ENCODE data around the gene TYMS. TPM values are rescaled to one million over a fixed set of nuclear protein-coding genes. Genes with fewer than 3 reads are reported as not detected.
"Not testable (repeated sequence)": the region's sequence is repeated elsewhere in the genome, so short reads cannot be mapped to it uniquely, and the experiment has no call there.

Gene TYMS
- total RNA-seq, 1 donor from 2014 or later, result 6.0 TPM

DNA sequence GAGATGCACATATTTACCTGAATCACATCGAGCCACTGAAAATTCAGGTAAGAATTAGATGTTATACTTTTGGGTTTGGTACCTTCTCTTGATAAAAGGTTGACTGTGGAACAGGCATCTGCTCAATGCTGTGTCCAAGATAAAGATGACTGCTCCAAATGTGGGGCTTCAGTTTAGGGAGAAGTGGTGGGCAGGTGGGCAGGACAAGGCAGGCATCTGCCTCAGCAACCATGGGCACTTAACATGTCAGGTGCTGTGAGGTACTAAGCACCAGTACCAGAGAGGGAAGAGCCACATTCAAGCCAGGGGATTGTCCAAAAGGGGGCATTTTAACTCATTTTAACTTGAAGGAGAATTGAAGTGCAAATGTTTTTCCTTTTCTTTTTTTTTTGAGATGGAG lies 14.0 kb downstream of the TYMS start:
- ATAC-seq (no peak), DNase-seq (ENCODE audit: missing footprints) (no peak)
- intact Hi-C loops (cut with DNase I), result no loop called here

DNA sequence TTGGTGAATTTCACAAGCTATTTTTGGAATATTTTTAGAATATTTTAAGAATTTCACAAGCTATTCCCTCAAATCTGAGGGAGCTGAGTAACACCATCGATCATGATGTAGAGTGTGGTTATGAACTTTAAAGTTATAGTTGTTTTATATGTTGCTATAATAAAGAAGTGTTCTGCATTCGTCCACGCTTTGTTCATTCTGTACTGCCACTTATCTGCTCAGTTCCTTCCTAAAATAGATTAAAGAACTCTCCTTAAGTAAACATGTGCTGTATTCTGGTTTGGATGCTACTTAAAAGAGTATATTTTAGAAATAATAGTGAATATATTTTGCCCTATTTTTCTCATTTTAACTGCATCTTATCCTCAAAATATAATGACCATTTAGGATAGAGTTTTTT lies 15.9 kb downstream of the TYMS start:
- DNase-seq (ENCODE audit: missing footprints) (no peak), ATAC-seq (no peak)
- intact Hi-C loops (cut with DNase I), result no loop called here

DNA sequence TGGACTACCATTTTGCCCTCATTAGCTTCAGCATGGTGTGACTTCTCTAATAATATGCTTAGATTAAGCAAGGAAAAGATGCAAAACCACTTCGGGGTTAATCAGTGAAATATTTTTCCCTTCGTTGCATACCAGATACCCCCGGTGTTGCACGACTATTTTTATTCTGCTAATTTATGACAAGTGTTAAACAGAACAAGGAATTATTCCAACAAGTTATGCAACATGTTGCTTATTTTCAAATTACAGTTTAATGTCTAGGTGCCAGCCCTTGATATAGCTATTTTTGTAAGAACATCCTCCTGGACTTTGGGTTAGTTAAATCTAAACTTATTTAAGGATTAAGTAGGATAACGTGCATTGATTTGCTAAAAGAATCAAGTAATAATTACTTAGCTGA lies 16.3 kb downstream of the TYMS start:
- DNase-seq (ENCODE audit: missing footprints) (no peak), ATAC-seq (no peak)
- intact Hi-C loops (cut with DNase I), result no loop called here

DNA sequence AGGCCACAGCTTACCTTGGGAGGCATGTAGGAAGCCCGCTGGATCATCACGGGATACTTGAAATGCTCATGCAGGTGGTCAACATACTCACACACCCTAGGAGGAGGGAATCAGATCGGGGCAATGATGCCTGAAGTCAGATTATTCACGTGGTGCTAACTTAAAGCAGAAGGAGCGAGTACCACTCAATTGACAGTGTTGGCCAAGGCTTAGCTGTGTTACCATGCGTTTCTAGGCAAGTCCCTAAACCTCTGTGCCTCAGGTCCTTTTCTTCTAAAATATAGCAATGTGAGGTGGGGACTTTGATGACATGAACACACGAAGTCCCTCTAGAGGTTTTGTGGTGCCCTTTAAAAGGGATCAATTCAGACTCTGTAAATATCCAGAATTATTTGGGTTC lies 17.9 kb downstream of the TYMS start:
- ATAC-seq, result no peak
- no peak for DNase-seq (ENCODE audit: missing footprints)
- intact Hi-C loops (cut with DNase I), result no loop called here

DNA sequence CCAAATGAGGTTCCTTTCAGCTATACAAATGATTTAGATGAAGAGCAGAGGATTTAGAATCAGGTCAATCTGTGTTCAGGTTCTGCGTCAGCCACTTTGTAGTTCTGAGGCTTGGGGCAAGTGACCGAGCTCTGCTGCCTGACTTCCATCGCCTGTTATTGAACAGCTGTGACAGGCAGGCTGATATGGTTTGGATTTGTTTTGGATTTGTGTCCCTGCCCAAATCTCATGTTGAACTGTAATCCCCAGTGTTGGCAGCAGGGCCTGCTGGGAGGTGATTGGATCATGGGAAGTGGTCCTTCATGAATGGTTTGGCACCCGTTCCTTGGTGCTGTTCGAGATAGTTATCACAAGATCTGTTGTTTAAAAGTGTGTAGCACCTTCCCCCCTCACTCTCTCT lies 18.6 kb downstream of the TYMS start:
- intact Hi-C loops (cut with DNase I), result no loop called here
- ATAC-seq (peak; percentile 61), DNase-seq (ENCODE audit: missing footprints) (no peak)

DNA sequence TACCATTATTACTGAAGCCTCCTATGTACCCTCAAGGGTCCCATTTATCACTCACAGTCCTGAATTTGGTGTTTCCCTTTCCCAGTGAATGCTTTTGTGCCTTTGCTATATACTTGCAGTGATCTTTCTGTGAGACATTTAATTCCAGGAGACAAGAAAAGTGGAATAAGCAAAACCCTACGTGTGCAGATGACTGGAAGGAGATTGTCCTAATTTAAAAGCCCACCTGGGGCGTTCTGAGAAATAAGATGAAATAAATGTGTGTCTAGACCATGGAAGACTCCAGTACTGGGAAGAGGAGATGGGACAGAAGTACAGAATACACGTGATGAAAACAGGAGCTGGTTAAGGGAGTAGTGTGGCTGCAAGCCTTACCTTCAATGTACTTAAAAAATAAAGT lies 19.3 kb downstream of the TYMS start:
- ATAC-seq, result no peak
- intact Hi-C loops (cut with DNase I), result no loop called here

DNA sequence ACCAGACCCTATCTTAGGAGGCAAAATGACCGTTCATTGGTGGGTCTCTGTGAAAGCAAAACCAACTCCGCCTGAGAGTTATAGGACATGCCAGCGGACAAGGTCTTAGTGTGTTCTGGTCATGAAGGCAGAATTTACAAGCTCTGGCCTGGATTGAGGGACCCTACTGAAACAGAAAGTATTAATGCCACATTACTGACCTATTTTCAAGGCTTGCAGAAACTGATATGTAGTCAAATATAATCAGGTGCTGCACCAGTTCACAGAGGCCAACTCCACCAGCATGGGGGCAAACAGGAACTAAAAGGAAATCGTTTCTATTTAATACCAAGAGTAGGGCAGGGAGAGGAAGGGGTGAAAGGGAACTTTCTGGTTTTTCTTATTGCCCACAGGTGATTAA lies 19.7 kb downstream of the TYMS start:
- intact Hi-C loops (cut with DNase I), result no loop called here
- DNase-seq (ENCODE audit: missing footprints), result no peak
- no peak for ATAC-seq

More for the DNA sequence above, 19.3 kb downstream of the TYMS start:
- no peak for DNase-seq (ENCODE audit: missing footprints)

DNA sequence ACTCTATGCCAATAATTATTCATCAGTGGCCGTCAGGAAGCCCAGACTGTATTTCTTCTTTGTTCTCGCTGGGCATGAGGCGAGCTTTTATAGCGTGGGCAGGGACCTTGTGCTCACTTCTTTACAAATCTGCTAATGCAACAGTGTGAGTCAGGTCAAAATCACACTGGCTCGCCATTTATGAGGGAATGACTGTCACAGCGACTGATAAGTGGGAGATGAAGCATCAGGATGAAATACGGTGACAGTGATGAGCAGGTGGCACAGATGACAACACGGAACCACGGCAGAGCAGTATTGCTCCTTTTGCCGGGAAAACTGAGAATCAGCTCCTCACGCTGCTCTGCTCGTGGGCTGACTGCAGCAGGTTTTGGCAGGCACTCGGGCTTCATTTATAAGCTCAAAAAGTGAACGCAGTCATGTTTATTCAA lies 20.5 kb downstream of the TYMS start:
- ATAC-seq (no peak), DNase-seq (ENCODE audit: missing footprints) (no peak)
- intact Hi-C loops (cut with DNase I), result no loop called here

DNA sequence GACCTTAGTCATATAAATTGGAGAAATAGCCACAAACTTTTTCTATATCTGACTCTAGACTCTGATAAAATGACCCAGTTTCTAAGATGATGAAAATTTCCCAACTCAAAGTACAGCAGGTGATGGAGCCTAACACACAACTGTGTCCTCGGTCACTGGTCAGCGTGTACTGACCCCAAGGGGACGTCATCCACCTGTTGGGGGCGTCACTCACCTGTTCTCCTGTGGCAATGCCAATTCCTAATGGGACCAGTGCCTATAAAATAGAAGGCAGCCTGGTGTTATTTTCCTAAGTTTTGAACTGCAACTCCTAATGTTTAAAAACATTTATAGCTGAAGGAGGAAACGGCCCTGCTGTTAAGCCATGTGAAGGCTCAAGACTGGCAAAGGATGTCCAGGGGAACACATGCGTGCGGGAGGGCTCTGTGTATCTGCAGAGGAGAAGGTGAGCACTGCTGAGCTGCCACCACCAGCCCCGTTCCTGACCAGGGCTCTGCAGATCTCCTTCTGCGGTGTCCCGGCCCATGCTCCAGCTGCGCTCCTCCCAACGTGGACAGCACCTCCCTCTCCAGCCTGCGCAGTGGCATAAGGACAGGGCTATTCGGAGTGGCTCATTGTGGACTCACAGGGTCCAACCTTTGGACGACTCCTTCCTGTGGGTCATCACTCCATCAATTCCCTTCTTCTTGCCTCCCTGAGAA lies 21.2 kb downstream of the TYMS start:
- intact Hi-C loops (cut with DNase I), result no loop called here
- ATAC-seq (no peak), DNase-seq (ENCODE audit: missing footprints) (no peak)

DNA sequence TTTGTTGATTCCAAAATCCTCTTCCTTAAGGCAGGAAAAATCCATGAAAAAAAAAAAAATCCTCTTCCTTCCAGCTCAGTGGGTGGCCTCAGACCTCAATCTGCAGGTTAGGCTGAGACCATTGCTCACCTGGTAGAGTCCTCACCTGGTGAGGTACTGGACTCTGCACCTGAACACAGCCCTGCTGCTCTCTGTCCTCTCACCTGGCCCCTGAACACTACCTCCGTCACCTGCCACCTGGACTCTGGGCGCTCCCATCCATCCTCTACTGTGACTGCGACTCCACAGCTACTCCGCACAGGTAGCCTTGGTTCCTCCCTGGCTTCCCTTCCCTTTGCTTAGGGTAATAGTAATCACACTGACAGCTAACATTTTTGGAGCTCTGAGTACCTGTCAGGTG lies 22.1 kb downstream of the TYMS start:
- intact Hi-C loops (cut with DNase I), result no loop called here
- no peak for DNase-seq (ENCODE audit: missing footprints)
- ATAC-seq, result no peak

DNA sequence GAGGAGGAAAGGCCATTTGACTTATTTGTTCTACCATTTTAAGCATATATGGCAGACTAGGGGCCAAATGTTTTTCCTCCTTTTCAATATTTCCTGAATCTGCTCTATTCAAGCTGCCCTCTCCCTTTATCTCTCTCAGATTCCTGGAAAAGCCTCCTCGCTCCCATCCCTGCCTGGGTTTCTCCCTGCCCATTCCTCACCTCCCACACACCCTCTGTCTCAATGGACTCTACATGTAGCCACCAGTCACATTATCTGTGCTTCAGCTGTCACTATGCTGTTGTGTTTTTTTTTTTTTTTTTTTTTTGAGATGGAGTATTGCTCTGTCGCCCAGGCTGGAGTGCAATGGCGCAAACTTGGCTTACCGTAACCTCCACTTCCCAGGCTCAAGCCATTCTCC lies 22.9 kb downstream of the TYMS start:
- intact Hi-C loops (cut with DNase I), result no loop called here
- DNase-seq (ENCODE audit: missing footprints) (no peak), ATAC-seq (no peak)

DNA sequence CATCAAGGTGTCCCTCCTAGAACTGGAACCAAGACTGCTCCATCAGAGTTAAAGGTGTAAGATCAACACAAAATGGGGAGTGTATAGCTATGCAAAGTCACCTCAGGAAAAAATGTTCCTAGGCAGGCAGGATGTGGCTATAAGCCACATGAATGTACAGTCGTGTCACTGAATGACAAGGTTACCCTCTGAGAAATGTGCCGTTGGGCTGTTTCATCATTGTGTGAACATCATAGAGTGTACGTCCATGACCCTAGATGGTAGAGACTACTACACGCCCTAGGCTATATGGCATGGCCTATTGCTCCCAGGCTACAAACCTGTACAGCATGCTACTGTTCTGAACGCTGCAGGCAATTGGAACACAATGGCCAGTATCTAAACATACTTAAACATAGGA lies 24.5 kb downstream of the TYMS start:
- intact Hi-C loops (cut with DNase I), result no loop called here
- no peak for DNase-seq (ENCODE audit: missing footprints)
- ATAC-seq, result no peak

DNA sequence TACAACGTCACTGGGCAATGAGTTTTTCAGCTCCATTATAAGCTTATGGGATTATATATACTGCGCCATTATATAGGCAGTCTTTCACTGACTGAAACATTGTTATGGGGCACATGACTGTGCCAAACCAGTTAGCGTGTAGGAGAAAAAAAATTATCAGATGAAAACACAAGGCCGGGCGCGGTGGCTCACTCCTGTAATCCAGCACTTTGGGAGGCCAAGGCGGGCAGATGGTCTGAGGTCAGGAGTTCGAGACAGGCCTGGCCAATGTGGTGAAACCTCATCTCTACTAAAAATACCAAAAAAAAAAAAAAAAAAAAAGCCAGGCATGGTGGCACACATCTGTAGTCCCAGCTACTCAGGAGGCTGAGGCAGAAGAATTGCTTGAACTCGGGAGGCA lies 25.0 kb downstream of the TYMS start:
- ATAC-seq; DNase-seq (ENCODE audit: missing footprints); intact Hi-C loops (cut with DNase I): not testable (repeated sequence)

DNA sequence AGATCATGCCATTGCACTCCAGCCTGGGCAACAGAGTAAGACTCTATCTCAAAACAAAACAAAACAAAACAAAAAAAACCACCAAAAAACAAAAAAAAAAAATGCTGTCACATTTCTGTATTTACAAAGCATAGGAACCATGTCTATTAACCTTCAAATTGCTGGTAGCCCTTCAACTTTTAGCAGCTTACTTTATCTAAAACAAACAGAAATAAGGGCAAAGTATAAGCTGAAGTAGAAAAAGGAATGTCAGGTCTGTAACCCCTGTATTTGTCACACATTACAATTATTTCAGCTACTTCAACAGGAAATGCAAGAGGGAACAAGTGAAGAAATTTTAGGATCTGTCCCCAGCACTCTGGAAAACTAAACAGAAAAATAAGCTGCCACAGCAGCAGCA lies 25.4 kb downstream of the TYMS start:
- intact Hi-C loops (cut with DNase I), result no loop called here
- DNase-seq (ENCODE audit: missing footprints) (no peak), ATAC-seq (no peak)

DNA sequence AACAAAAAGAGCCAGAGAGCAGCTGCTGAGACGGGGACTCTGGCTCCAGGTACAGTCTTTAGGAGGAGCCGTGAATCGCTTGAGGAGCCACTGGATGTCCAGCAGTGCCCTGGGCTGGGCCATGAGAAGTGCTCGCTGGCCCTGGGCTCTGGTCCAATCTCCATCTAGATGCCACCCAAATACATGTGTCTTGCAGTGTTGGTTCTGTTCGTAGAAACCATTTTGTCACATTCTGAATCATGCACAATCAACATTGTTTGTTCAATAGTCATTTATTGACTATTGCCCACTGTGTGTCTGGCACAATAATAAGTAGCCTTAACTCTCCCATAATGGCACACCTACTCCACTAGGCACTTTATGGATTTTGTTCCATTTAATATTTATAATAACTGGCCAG lies 26.1 kb downstream of the TYMS start:
- intact Hi-C loops (cut with DNase I), result no loop called here
- DNase-seq (ENCODE audit: missing footprints) (no peak), ATAC-seq (no peak)

DNA sequence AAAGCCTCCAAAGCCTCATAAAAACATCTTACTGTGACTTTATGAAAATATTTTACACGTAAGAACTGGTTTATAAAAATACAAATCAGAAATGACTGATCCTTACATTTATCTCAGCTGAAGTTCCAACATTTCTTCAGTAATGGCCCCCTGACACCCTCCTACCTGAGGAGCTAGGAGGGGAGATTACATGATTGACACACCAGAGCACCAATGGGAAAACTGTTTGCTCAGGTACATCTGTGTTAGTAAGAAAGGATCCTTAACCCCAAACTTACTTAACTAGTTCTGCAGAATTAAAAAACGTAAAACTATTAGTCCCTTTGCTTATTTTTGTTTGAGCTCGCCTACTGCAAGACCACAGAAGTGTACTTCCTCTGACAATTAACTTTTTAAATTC lies 28.0 kb downstream of the TYMS start:
- no peak for ATAC-seq
- intact Hi-C loops (cut with DNase I), result no loop called here

DNA sequence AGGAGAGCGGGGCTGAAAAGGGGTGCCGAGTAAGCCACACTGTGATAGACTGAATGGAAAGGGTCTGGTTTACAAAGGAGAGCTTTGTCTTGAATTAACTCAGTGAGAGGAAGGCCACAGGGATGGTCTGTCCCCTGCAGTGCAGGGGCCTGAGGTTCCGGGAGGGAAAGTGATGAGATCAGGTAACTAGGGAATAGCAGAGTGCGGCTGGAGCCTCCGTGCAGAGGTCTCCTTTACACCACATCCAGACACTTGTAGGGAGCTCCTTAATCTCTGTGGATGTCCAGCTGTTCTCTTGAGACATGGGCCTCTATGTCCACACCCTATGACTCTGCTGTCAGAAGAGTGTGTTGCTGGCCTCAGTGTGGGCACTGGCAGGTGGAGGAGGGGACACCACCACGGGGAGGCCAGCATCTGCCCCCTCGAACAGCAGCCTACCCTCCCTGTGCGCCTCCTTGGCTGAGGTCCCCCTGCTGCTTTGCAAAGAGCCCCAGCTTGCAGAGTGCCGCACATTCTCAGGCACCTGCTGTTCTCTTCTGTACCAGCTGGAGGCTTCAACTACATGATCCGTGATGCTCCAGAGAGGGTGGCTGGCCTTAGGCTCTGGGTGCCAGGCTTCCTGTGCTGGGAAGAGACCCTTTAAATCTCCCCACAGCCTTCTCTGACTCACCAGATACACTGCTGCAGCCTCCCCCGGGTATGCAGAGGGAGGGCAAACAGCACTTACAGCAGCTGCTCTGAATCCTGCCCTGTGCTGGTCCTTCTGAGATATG lies 29.1 kb downstream of the TYMS start:
- intact Hi-C loops (cut with DNase I), result no loop called here
- ATAC-seq (no peak), DNase-seq (ENCODE audit: missing footprints) (no peak)

More for the DNA sequence above, 28.0 kb downstream of the TYMS start:
- DNase-seq (ENCODE audit: missing footprints), result no peak

DNA sequence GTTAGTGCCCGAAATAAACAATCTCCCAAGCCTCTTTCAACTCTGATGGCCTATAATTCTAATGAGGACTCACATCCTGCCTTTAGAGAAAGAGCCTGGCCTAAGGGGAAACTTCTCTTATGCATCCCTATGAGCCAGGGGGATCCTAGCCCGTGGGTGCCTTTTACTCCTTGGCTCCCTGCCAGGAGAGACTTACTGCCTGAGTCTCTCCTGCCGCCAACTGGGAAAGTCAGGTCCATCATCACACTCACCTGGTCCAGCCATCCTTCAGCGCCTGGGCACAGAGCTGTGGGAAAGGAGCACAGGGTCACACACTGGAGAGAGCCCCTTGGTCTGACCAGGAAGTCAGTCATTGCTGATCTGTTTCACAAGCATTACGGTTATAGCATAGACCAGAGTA lies 30.9 kb downstream of the TYMS start:
- intact Hi-C loops (cut with DNase I), result no loop called here
- DNase-seq (ENCODE audit: missing footprints), result no peak
- no peak for ATAC-seq

DNA sequence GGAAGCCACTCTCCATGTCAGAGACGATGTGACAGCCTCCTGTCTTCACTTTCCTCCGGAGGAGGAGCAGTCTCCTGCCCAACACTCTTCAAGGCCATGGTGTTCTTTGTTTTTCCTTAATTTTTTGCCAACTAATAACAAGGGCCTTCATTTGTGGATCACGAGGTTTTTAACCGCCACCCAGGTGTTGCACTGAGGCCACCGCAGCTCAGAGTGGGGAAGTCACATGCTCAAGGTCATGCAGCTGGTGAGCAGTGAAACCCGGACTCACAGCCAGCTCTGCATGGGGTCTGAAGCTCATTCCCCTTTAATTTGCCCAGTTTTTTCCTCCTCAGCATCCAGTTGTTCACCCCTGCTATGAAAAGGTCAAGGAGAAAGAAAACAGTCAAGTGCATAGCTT lies 35.4 kb downstream of the TYMS start:
- no peak for DNase-seq (ENCODE audit: missing footprints)
- intact Hi-C loops (cut with DNase I), result no loop called here
- ATAC-seq, result no peak

DNA sequence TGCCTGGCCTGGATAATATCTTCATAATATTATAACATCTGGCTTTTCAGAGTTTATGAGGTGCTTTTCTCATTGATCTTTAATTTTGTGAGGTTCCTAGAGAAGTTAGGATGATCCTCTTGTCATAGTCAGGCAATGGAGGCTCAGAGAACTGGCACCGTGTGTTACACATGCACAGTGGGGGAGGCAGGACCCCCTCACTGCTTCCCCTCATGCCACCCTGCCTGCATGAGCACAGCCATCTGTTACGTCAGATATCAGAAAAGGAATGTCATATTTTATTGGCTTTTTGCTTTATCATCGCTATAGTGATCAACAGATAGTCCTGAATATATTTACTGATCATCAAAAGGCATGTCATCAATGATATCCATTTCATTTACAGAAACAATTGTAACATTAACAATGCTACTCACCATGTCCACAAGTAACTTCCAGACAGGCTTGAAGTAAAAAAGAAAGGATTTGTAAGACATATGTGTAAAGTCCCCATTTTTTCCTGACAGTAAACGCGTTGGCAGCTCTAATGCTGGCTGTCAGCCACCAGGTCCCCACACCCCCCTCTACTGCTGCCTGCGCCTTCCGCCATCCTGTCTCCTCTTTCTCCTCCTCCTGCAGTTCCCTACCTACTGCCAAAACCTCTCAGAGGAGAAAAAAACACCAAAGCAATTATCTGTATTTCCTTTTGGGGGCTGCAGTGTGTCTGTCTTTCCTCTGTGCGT lies 36.2 kb downstream of the TYMS start:
- DNase-seq (ENCODE audit: missing footprints) (no peak), ATAC-seq (no peak)
- intact Hi-C loops (cut with DNase I), result no loop called here

All from Right ventricle myocardium inferior (tissue), 1 donor.